ENCODE results near the gene GPALPP1.
"Not testable (repeated sequence)": the region's sequence is repeated elsewhere in the genome, so short reads cannot be mapped to it uniquely, and the experiment has no call there.

Gene GPALPP1

DNA sequence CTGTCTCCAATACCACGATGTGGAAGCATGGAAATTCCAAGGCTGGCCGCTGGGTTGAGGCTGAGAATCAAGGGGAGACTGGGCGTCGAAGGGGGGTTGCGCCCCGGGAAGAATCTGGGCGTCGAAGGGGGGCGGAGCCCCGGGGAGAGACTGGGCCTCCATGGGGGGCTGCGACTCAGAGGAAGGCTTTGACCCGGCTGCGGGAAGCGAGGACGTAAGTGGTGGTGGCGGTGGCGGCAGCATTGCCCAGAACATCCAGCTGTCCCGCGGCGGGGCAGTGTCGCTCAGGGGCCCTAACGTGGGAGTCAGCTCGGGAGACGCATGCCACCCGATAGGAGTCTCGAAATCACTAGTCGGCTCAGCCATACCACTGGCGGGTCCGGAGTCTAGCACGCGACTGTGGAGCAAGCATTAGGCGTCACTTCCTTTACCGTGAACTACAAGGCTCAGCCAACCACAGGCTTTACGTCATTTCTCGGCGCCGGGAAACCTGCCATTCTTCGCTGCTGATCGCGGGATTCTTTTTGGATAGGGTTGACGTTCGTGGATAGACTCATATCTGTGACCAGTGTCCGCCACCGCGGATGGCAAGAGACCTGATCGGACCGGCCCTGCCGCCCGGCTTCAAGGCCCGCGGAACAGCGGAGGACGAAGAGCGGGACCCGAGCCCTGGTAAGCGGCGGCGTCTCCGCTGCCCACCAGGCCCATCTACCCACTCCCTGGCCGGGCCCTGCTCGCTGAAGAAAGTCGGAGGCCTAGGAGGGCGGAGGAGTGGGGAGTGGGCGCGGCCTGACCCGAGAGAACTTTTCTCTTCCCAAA lies at the start of gene GPALPP1, which contains the start of gene NUFIP1:
Gene GPALPP1, plus strand, starts transcription at position 468 of the 819 bp plus-strand sequence. Its CDS starts 117 bp downstream, at position 585.
Gene NUFIP1, minus strand, starts transcription at position 401 of the 819 bp plus-strand sequence. Its CDS starts 35 bp downstream, at position 366.
- DNase-seq: peak; percentile 80

DNA sequence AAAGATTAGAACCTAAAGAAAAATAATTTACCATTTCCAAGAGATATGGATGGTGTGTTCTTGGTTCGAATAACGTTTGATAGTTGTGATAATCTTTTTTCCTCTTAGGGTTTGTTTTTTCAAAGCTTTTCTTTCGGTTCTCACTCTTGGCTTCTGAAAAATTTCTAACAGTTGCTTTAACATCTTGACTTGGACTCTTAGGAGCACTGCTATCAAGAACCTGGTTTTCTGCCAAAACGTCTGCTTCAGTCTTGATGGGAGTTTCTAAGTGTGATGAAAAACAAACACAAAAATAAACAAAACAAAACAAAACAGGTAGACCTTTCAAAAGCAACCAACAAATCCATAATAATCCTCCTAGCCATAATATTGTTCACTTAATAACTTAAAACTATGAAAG lies 45.9 kb upstream of the GPALPP1 start:
- DNase-seq: not testable (repeated sequence)

GRCh38 chr13:44951184-44951583 lies 38.2 kb upstream of the GPALPP1 start:
- no peak for DNase-seq

DNA sequence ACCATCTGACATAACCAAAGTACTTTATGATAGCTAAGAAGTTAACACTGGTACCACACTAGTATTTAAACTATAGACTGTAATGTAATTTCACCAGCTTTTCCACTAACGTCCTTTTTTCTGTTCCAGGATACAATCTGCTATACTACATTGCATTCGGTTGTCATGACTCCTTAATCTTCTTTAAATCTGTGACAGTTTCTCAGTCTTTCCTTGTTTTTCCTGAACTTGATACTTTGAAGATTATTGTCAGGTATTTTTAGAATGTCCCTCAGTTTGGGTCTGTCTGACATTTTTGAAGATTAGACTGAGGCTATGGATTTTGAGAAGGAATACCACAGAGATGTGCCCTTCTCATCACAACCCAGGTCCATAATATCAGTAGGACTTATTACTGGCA lies 36.7 kb upstream of the GPALPP1 start:
- DNase-seq: no peak

GRCh38 chr13:44954224-44954623 lies 35.1 kb upstream of the GPALPP1 start:
- no peak for DNase-seq

- DNase-seq: no peak
Measured at GRCh38 chr13:44955406-44955805, 33.9 kb upstream of the GPALPP1 start.

GRCh38 chr13:44961997-44962396 lies 27.3 kb upstream of the GPALPP1 start:
- DNase-seq: no peak

DNA sequence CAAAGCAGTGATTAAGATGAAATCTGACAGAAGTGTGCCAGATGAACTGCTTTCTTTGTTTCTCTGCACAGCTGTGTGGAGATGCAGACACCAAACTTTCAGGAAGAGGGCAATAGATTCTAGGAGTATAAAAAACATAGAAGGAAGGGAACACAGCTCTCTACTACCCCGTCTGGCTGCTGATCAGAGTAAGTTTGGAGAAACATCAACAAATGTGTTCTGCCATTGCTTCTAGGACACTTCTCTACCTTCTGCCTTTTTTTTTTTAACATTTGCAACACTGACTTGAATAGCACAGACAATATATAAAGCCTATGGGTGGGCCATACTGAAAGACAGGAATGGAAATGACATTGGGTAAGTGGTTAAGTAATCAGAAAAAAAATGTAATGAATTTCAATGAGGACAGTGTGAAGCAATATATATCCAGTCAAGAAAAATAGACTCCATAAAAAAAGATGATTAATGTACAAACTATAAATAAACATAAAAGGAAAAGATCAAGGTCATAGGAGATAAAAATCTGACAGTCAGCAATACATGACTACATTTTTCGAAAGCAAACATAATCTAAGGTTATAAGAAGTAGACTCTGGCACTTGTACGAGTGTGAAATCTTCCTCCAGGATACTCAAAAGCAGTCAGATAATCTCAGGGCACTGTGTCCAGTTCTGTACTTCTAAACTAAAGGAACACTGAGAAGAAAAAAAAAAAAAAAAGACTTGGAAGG lies 21.5 kb upstream of the GPALPP1 start:
- DNase-seq: no peak

- no peak for DNase-seq
Measured at GRCh38 chr13:44968434-44968815, 20.9 kb upstream of the GPALPP1 start.

- no peak for DNase-seq
Measured at GRCh38 chr13:44969551-44970484, 19.5 kb upstream of the GPALPP1 start.

- no peak for DNase-seq
Measured at GRCh38 chr13:44971656-44972595, 17.4 kb upstream of the GPALPP1 start.

DNA sequence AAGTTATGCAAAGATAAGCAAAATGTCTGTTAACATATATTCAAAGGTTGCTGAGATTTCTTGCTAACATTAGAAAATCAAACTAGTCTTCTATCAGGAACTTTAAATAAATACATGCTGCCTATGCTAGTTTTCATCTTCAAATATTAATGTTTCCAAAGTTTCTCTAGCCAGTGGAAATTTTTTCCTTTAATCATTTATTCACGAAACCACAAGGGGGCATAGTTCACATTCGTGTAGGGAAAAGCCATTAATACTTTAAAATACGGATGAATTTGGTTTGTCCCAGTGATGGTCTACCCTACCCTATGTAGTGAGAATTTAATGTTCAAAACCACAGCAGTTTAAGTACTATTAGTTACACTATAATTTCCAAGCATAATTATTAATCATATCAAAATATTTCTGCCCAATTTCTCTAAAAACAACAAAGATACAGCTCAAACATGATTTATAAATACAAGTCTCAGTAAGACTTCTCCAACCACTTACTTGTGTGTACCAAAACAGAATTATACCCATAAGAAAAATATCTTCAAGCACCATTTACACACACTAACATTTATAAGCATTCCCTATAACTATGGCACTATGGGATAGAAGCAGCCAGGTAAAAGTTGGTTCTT lies 16.3 kb upstream of the GPALPP1 start:
- DNase-seq: no peak

GRCh38 chr13:44974056-44974793 lies 15.1 kb upstream of the GPALPP1 start:
- DNase-seq: no peak

- DNase-seq: no peak
Measured at GRCh38 chr13:44976196-44976595, 13.1 kb upstream of the GPALPP1 start.

DNA sequence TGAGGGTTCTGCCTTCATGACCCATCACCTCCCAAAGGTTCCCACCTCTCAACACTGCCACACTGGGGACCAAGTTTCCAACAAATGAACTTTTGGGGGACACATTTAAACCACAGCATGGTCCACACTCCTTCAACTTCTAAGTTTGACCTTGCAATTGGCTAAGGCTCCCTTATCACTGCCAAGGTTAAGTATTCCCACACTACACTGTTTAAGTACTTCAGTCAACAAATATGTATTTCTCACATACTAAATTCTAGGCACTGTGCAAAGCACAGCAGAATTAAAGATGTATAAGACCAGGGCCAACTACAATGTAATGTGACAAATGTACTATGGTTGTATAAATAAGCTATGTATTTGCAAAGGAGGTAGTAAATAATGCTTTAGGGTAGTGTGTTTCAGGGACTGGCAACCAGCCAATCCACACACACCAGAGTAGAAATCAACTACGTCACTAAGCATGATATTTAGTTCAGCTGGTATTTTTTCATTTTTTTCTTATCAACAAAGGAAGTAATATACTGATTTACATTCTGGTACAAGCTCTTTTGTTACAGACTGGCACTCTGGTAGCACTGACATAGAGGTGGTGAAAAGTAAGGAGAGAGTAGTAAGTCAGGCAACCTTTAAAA lies 12.3 kb upstream of the GPALPP1 start:
- no peak for DNase-seq

DNA sequence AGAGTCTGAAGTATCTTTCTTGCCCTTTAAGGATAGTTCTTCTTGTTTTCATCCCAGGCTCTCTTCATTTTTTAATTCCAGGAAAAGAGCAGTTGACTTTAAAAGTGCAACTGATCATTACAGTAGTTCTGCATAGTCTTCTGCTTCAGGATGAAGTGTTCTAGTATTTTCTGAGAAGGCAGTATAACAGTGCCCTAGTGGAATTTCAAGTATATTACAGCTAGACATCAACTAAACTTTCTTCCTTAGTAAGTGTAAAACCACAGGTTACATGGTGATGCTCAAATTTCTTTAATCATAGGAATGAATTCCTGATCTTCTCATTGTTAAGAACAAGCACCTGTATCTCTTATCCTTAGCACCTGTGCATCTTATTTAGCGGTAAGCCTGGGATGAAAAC lies 11.0 kb upstream of the GPALPP1 start:
- no peak for DNase-seq

GRCh38 chr13:44989941-44990340 lies 603 bp downstream of the GPALPP1 start:
- no peak for DNase-seq

DNA sequence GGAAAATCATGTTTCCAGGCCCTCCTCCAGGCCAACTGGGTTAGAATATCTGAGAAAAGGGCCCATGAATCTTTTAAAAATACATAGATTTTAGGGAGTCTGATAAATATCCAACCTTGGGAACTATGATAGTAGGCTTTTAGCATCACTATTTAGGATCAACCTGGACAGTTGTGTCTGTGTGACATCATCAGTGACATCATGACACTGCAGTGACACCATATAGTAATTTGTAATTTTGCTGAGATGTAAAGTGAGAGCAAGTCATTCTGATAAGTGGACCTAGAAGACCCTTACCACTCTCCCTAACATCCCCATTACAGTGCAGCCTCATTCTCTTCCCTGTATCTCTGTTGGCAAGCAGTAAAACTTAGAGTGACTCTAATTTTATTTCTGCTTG lies 14.1 kb downstream of the GPALPP1 start:
- no peak for DNase-seq

DNA sequence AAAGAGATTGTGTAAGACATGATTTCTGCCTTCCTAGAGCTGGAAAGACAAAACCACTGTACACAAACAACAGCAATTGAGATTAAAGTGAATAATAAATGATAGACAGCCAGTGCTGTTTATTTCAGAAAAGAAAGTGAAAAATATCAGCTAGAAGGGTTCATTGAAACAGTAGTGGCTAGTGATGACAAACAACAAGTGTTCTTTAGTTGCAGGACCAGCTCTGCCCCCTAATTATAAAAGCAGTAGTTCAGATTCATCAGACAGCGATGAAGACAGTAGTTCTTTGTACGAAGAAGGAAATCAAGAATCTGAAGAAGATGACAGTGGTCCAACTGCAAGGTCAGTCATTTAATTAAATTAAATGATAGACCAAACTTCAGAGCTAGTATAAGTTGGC lies 14.8 kb downstream of the GPALPP1 start:
- no peak for DNase-seq

DNA sequence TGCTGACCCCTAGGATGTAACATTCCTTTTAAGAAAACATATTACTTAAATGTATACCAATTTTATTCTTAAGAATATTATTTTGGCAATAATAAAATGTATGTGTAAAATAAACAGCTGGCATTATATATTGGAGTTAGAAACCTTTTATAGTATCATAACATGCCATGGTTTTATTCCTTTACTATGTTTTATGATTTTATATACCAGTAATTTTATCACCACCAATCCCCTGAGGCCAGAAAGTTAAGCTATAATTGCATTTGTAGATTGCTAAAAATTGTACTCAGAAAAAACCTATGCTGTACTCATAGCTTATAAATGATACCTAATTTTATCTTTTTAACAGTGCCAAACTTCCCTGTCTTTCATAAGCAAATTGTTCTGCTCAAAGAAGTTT lies 17.9 kb downstream of the GPALPP1 start:
- no peak for DNase-seq
